SKM-1 treated with dmso at 0.1 percent for 144 hours (cell line): Measurements from ENCODE around the gene PDE2A.

Source experiments
- DNase-seq: peaks from one replicate; lab custom pipeline; 2025; ENCODE audit not compliant: unreplicated experiment; lab: John Stamatoyannopoulos, UW

PDE2A gene

DNA sequence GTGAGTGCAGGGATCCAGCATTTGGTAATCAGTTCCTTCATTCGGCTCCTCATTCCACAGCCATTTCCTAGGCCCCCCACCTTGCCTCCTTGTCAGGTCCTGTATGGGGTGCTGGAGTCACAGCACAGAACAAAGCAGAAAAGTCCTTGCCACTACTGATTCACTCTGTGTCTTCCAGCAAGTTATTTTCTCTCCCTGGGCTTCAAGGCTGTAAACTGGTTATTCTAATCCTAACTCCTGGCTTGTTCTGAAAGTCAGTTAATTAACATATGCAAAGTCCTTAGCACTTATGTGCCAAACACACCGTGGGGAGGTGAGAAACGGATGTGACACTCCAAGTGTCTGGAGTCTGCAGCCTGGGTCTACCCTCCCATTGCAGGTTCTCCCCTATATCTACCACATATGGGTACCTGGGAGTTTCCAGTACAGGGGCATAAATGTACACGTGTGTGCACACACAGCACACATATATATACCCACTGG, 30.6 kb upstream of the PDE2A start:
- DNase-seq: no peak

DNA sequence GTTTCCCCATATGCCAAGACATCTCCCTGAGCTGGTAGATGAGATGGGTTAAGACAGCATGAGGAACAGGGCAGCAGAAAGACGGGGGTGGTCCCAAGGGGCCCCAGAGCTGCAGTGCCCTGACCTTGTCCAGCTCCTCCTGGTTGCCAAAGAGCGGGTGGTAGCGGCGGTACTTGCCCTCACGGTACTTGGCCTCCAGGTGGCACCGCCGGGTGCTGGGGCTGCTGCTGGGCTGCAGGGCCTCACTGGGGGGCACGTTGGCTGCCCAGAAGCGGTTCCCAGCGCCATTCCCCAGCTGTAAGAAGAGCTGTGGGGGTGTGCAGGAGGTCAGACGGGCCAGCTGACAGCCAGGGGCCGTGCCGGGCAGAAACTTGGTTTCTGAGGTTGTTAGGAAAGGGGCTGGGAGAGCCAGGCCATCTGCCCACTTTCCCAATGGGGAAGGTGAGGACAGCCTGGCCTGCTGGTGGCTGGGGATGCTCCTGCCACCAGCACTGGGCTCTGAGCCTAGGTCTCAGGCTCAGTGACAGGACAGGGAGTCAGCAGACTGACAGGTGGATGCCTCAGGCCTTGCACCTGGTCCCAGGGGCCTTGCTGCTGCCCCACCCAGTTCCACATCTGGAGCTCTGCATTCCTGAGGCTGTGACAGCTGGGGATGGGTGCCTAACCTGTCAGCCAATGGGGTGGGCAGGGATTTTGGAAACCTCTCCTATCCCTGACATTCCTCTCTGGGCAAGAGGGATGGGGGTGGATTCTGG, 30.0 kb upstream of the PDE2A start:
- DNase-seq: no peak

DNA sequence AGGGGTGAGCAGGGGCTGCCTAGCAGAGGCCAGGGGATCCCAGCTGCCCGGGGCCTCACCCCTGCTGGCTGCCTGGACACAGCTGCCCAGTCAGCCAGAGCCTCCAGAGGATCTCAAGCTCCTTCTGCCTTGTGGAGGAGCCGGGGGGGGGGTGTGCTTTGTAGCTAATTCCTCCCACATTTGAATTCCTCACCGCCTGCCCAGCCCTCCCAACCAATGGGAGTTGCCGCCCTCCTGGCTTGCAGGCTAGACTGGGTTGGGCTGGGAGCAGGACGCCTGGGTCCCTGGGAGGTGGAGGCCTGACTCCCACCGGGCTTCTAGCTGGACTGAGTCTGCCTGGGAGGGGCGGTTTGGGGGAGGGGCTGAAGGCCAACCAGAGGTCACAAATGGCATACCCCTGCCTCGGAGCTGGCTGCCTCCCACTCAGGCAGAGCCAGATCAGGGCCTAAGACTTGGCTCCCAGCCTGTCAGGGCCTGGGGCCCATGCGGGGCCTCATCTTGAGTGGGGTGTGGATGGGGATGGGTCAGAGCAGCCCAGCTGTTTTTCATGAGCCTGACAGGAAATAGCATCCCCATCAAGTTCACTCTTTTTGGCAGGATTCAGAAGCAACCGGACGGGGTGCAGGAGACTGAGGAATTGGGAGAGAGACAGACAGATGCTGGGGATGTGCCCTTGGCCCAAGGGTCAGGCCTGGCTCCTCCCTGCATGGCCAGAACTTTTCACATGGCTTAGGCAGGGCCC, 29.2 kb upstream of the PDE2A start:
- no peak for DNase-seq

- no peak for DNase-seq
Measured at GRCh38 chr11:72702577-72703241, 28.5 kb upstream of the PDE2A start.

DNA sequence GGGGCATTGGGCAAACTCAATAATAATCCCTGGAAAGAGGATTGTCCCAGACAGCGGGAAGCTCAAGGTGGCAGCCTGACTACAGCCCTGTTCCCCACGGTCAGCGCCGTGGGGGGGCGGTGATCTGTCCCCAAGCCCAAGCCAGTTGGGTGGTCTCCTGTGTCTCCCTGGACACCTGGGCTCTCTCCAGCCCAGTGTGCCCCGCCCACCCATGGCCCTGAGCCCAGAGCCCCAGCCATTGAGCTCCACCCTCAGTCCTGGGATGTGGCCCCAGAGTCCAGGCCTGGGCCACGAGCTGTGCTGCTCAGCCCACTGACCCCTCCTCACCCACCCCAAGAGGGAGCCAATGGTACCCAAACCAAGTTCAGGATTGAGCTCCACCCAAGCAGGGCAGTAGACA, 27.9 kb upstream of the PDE2A start:
- no peak for DNase-seq

DNA sequence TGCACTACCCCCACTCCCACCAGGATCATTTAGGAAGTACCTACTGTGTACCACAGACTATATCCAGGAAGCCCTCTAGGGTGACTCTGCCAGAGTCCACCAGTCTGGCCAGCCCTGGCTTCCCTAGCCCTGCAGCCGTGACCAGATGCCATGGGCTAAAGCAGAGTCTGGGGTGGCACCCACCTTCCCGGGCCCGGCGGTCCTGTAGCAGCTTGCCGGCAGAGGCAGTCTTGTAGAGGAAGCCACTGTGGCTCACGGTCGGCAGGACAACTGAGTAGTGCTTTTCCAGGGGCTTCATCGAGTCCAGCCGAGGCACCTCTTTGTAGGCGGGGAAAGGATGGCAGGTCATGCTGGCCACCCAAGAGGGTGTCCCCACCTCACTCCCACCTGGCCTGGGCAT, 27.2 kb upstream of the PDE2A start:
- no peak for DNase-seq

DNA sequence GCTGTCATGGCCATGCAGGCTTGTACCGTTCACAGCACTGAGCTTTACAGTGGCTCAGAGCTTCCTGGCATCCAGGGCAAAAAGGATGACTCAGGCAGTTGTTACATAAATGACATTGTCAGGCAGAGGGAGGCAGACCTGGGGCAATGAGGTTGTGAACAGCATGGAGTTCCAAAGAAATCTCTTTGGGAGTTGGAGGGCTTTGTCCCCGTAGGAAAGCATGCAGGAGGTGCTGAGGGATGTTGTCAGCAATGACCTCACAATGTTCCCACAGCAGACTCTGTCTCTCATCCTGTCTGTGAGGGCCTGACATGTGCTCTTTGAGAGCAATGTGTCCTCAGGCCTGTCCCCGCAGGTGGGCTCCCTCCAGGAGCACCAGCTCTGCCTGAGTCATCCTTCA, 25.9 kb upstream of the PDE2A start:
- no peak for DNase-seq

GRCh38 chr11:72697814-72698213, 23.6 kb upstream of the PDE2A start:
- DNase-seq: no peak

DNA sequence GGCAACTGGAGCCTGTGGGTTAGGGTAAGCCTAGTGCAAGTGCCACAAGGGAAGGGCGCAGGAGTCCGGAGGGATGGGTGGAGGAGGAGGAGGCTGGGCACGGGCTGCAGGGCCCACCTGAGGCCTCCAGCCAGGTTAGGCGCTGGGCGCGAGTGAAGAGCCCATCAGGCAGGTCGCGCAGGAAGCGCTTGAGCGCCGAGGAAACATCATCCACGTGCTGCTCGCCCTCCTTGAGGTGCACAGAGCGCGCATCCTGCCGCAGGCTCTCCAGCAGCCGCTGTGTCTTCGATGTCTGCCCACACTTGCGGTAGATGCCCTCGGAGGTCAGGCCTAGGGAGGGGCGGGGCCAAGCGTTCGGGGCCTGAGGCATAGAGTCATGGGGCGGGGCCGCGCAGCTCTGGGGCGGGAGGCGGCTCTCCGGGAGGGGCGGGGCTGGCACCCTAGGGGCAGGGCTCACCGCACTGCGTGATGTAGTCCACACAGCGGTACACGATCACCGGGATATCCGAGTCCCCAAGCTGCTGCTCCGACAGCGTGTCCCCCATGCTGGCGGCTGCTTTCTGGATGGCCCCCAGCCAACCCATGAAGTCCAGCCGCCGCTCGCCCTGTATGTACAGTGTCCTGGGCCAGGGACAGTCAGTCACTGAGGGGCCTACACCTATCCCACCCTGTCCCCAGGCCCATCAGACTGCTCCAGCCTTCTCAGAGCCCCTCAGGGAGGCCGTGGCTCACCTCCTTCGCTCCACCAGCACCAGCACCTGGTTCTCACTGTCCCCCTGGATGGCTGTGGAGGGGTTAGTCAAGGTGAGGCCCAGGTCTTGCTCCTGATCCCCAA, 22.9 kb upstream of the PDE2A start:
- no peak for DNase-seq

- no peak for DNase-seq
Measured at GRCh38 chr11:72695354-72695753, 21.1 kb upstream of the PDE2A start.

GRCh38 chr11:72693271-72693968, 19.2 kb upstream of the PDE2A start:
- DNase-seq: no peak

- DNase-seq: no peak
Measured at GRCh38 chr11:72692498-72693237, 18.4 kb upstream of the PDE2A start.

DNA sequence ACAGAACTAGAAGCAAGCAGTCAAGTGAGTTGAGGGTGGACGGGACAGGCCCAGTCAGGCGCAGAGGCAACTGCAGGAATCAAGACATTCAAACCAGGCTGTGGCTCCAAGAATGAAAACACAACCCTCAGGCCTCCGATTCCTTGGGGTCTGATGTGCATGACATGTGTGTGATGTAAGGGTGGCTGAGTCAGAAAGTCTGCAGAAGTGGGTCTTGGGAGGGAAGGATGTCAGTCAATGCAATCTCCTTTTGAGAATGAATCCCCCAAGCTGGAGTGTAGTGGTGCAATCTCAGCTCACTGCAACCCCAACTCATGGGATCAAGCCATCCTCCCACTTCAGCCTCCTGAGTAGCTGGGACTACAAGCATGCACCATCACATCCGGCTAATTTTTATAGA, 15.9 kb upstream of the PDE2A start:
- no peak for DNase-seq

DNA sequence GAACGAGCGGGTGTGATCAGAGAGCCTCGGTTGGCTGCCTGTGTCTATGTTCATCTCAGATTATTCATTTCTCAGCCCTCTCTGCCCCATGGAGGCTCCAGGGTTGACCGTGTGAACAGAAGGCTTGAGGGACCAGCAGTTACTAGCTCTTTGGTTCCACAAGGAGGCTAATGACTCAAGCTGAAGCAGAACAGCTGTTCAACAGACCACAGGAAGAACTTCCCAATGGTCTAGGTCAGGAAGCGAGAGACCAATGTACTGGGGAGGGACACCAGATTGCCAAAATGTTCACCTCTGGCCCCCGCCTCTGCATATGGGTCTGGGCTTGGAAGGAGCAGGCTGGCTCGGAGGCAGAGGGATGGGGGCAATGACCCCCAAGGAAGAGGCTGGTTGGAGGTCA, 14.7 kb upstream of the PDE2A start:
- DNase-seq: no peak

DNA sequence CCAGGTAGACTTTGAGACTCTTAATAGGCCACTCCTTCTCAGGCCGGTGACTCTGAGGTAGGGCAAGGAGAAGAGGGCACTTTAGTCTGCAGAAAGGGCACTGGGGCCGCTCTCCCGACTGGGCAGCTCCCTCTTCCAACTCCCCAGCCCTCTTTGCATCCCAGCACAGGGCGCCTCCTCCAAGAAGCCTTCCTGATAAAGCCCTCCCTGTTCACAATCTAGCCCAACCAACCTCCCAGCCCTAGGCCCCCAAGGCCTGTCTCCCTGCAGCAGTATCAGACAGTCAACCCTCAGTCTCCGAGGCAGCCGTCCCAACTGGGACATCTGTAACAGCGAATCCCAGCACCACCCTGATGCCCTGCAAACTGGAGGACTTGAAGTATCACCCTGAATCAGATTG, 14.3 kb upstream of the PDE2A start:
- no peak for DNase-seq

- DNase-seq: no peak
Measured at GRCh38 chr11:72687326-72687725, 13.1 kb upstream of the PDE2A start.

DNA sequence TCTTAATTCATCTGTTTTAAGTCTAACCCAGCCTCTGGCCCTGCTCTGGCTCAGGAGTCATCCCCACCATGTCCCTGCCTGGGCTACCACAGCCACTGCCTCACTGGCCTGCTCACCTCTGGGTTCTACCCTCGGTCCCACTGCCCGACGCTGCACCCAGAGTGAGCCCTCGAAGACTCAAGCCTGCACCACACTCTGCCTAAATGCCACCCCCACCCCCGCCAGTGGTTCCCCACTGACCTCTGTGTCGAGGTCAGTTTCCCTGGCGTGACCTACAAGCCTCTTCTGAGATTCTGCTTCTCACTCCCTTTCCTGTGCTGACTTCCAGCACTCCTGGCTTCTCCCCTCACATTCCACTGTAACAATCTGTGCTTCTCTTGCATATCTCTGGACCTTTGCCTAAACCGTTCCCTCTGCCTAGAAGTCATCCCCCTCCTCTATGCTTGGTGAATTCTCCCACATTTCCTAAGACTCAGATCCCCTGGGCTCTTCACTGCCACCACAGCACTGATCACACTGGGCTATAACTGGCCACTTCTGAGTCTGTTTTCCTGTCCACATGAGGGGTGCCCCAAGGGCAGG, 12.5 kb upstream of the PDE2A start:
- no peak for DNase-seq

- DNase-seq: no peak
Measured at GRCh38 chr11:72685560-72686480, 11.6 kb upstream of the PDE2A start.
